ENCODE measurements around the gene SLC25A13.

DNA sequence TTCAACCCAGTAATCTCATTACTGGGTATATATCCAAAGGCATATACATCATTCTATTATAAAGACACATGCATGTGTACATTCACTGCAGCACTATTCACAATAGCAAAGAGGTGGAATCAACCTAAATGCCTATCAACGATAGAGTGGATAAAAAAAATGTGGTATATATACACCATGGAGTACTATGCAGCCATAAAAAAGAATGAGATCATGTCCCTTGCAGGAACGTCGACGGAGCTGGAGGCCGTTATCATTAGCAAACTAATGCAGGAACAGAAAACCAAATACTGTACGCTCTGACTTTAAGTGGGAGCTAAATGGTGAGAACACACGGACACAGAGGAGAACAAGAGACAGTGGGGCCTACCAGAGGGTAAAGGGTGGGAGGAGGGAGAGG is 105.5 kb downstream of the SLC25A13 start:
- TF ChIP-seq, protein P1, sequence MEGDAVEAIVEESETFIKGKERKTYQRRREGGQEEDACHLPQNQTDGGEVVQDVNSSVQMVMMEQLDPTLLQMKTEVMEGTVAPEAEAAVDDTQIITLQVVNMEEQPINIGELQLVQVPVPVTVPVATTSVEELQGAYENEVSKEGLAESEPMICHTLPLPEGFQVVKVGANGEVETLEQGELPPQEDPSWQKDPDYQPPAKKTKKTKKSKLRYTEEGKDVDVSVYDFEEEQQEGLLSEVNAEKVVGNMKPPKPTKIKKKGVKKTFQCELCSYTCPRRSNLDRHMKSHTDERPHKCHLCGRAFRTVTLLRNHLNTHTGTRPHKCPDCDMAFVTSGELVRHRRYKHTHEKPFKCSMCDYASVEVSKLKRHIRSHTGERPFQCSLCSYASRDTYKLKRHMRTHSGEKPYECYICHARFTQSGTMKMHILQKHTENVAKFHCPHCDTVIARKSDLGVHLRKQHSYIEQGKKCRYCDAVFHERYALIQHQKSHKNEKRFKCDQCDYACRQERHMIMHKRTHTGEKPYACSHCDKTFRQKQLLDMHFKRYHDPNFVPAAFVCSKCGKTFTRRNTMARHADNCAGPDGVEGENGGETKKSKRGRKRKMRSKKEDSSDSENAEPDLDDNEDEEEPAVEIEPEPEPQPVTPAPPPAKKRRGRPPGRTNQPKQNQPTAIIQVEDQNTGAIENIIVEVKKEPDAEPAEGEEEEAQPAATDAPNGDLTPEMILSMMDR (IDR thresholded peaks at IDR 0.05): no peak
- TF ChIP-seq POLR2A (IDR thresholded peaks at IDR 0.05) (no peak), POLR2AphosphoS5 (IDR thresholded peaks at IDR 0.05) (no peak)

Data from breast epithelium (tissue), 3 donors.